Activated T-helper 17 cell treated with anti-CD3 and anti-CD28 coated beads, Interleukin-2, amount 50 U/mL, for 72 hours (primary cell): ENCODE measurements around the gene MARCHF3. TPM values are rescaled to one million over a fixed set of nuclear protein-coding genes. Genes with fewer than 3 reads are reported as not detected.
"Not testable (repeated sequence)": the region's sequence is repeated elsewhere in the genome, so short reads cannot be mapped to it uniquely, and the experiment has no call there.

Experiments
- ATAC-seq: fragments of 150-1000 bp; cut with Tn5 transposase; replicated peaks from 2 replicates; pipeline ENCODE4 v1.10.0; 2021; ENCODE audit warnings: mild to moderate bottlenecking, moderate library complexity
- H3K27ac Mint-ChIP-seq: one replicate; pipeline ENCODE4 v1.8.0; 2022; ENCODE audit warnings: mixed read lengths
- H3K27me3 Mint-ChIP-seq: one replicate; pipeline ENCODE4 v1.8.0; 2022; ENCODE audit warnings: mixed read lengths
- H3K36me3 Mint-ChIP-seq: one replicate; pipeline ENCODE4 v1.8.0; 2022; ENCODE audit warnings: low read depth, mild to moderate bottlenecking, mixed read lengths
- H3K4me1 Mint-ChIP-seq: one replicate; pipeline ENCODE4 v1.8.0; 2022; ENCODE audit warnings: mixed read lengths
- H3K4me3 Mint-ChIP-seq: one replicate; pipeline ENCODE4 v1.8.0; 2022; ENCODE audit warnings: mild to moderate bottlenecking, mixed read lengths
- H3K9me3 Mint-ChIP-seq: one replicate; pipeline ENCODE4 v1.8.0; 2022; ENCODE audit warnings: mixed read lengths
- total RNA-seq, 2 donors: library from RNA; stranded (reverse); gene quantifications; one replicate each; pipeline ENCODE4 v1.2.3, GENCODE V29; 2022

Gene MARCHF3
- total RNA-seq, 2 donors from 2014 or later = 2.3 to 2.9 TPM

DNA sequence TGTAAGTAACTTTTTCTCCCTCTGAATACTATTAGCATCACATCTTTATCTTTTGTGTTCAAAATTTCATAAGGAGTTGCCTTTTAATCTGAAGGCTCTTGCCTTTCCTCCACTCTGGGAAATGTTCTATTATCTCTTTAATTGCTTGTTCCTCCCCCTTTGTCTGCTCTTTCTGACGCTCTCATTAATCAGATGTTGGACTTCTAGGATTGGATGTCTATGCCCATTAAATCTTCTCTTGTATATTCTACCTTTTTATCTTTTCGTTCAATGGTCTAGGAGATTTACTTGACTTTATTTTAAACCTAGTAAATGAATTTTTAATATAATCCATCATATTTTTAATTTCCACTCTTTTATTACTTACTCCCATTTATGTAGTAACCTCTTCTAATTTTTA lies 76.7 kb downstream of the MARCHF3 start:
- no peaks in the 10 kb centered on the region for H3K4me1 Mint-ChIP-seq
- H3K27ac Mint-ChIP-seq = no peak overlapping the region
- ATAC-seq = no peak
- H3K4me3 Mint-ChIP-seq = no peak overlapping the region
- no peaks in the 10 kb centered on the region for H3K27me3 Mint-ChIP-seq
- no peaks in the 10 kb centered on the region for H3K9me3 Mint-ChIP-seq
- no peaks in the 10 kb centered on the region for H3K36me3 Mint-ChIP-seq

DNA sequence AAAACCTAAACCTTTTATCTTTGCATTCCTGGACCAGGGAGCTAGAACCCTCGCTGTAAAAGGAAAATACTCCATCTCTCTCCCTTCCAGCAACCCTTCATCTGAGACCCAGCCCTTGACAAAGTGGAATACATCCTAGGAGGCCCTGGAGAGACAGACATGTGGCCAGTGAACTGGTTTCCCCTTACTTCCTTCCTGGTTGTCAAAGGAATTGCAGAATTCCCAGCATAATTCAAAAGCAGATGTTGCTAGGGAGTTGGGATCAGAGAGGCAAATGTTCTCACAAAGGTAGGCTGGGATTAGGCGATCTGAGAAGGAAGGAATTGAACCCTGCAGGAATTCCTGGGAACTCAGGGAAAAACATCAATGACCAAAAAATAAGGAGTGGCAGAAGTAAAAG lies 80.9 kb downstream of the MARCHF3 start:
- Mint-ChIP-seq H3K27ac (no peak overlapping the region), H3K36me3 (no peaks in the 10 kb centered on the region), H3K4me1 (no peaks in the 10 kb centered on the region), H3K4me3 (no peak overlapping the region), H3K27me3 (no peaks in the 10 kb centered on the region), H3K9me3 (no peaks in the 10 kb centered on the region)
- ATAC-seq = no peak

DNA sequence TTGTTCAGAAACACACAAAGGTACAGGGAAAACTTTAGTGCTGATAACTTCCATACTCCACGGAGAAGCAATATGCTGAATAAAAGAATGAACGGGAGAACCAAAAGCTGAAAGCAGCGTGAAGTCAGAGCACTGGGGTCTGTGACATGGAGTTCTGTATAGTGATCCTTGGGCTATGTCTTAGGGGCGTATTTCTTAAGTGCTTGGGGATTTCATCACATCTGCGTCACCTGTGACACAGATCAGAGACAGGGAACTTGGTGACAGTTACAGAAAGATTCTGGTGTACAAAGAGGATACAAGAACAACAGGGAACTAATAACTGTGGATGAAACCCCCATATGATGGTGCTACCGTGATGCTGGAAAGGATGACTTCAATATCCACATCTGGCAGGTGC lies 81.9 kb downstream of the MARCHF3 start:
- Mint-ChIP-seq H3K4me1 (no peaks in the 10 kb centered on the region), H3K27me3 (no peaks in the 10 kb centered on the region), H3K36me3 (no peaks in the 10 kb centered on the region), H3K4me3 (no peak overlapping the region), H3K9me3 (no peaks in the 10 kb centered on the region), H3K27ac (no peak overlapping the region)
- no peak for ATAC-seq

DNA sequence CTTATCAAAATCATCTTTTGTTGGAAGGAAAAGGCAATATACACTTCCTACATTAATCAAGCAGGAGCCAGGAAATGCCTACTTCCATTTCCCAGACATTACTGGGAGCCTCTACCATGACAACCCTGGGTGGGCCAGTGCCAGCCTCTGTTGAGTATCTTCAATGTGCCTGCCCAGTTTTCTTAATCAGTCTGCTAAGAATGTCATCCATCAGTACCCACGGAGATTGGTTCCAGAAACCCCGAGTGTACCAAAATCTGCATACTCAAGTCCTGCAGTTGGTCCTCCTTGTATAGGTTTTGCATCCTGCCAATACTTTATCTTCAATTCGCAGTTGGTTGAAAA lies 82.4 kb downstream of the MARCHF3 start:
- Mint-ChIP-seq H3K4me1 (no peaks in the 10 kb centered on the region), H3K9me3 (no peaks in the 10 kb centered on the region), H3K36me3 (no peaks in the 10 kb centered on the region), H3K27me3 (no peaks in the 10 kb centered on the region), H3K27ac (no peak overlapping the region), H3K4me3 (no peak overlapping the region)
- no peak for ATAC-seq

DNA sequence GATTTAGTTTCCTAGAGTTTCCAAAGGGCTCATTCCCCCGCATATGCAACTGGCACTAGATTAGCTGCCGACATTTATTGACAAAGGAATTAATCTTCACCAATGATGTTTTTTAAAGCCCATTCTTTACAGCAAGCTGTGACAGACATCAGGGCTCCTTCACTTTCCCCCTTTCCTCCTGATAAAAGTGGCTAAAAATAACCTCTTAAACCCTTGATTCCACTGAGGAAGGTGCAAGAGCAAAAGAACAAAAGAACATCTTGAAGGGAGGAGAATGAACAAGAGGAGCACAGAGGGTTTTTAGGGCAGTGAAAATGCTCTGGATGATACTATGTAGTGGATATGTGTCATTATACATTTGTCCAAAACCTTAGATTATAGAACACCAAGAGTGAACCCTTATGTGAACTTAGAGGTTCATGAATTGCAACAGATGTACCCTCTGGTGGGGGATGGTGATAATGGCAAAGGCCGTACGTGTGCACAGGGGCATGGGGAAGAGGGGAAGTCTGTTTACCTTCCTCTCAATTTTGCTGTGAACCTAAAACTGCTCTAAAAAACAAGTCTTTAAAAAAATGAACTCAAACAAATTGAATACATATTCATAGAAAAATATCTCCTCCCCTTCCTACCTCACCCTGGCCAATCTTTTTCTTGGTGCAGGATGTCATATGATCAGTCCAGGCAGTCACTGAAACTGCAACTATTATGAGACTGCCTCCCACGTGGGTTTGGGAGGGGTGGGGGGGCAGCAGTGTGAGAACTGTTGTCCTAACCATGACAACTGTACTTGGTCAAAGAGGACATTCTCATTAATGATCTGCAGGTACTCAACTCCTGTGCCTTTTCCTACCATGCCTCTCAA lies 83.0 kb downstream of the MARCHF3 start:
- H3K4me3 Mint-ChIP-seq = no peak overlapping the region
- H3K9me3 Mint-ChIP-seq = no peaks in the 10 kb centered on the region
- H3K36me3 Mint-ChIP-seq = no peaks in the 10 kb centered on the region
- no peak for ATAC-seq
- H3K27me3 Mint-ChIP-seq = no peaks in the 10 kb centered on the region
- no peaks in the 10 kb centered on the region for H3K4me1 Mint-ChIP-seq
- H3K27ac Mint-ChIP-seq = no peak overlapping the region

DNA sequence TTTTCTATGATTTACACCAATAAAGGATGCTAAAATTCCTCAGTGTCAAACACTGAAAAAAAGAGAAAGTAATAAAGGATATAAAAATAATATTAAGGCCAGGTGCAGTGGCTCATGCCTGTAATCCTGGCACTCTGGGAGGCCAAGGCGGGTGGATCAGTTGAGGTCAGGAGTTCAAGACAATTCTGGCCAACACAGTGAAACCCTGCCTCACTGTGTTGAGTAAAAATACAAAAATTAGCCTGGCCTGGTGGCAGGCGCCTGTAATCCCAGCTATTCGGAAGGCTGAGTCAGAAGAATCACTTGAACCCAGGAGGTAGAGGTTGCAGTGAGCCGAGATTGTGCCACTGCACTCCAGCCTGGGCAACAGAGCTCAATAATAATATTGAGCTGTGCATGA lies 87.5 kb downstream of the MARCHF3 start:
- H3K27ac Mint-ChIP-seq, H3K4me1 Mint-ChIP-seq, H3K36me3 Mint-ChIP-seq, H3K27me3 Mint-ChIP-seq, H3K9me3 Mint-ChIP-seq, ATAC-seq, H3K4me3 Mint-ChIP-seq: not testable (repeated sequence)

DNA sequence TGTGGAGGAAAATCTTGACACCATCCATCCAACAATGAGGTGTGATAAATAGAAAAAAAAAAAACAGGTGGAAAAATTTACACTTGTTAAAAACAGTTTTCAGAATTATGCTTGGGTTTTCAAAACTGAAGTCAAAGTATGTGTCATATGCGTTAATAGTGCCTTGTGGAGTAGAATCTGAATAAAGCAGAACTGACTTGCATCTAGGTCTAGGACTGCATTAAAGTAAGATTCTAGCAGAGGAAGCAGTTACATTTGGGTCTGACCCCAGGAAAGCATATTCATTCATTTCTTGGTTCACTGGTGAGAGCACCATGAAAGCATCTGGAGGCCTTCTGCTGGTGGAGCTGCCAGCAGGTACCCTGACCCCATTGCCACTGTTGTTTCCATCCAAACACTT lies 89.0 kb downstream of the MARCHF3 start:
- no peak overlapping the region for H3K27ac Mint-ChIP-seq
- no peaks in the 10 kb centered on the region for H3K9me3 Mint-ChIP-seq
- H3K36me3 Mint-ChIP-seq = no peaks in the 10 kb centered on the region
- H3K27me3 Mint-ChIP-seq = no peaks in the 10 kb centered on the region
- no peak for ATAC-seq
- H3K4me1 Mint-ChIP-seq = no peaks in the 10 kb centered on the region
- H3K4me3 Mint-ChIP-seq = no peak overlapping the region

DNA sequence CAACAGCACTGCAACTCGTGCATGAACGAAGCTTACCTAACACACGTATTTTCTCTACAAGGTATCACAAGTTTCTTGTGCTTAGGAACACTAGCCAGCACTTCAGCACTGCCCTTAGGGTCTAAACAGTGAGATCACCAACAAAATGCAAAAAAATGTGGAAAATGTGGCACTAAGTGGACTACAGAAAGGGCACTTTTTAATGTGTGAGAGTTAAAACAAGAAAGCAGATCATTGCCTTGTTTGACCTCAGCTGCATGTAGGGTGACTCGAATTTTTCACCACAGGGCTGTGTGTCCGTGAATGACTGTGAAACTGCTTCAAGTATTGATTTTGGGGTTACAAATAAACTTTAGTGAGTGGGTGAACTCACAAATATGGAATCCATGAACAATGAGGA lies 90.5 kb downstream of the MARCHF3 start:
- Mint-ChIP-seq H3K27ac (no peak overlapping the region), H3K4me3 (no peak overlapping the region), H3K4me1 (no peaks in the 10 kb centered on the region), H3K9me3 (no peaks in the 10 kb centered on the region), H3K27me3 (no peaks in the 10 kb centered on the region), H3K36me3 (no peaks in the 10 kb centered on the region)
- ATAC-seq = no peak

DNA sequence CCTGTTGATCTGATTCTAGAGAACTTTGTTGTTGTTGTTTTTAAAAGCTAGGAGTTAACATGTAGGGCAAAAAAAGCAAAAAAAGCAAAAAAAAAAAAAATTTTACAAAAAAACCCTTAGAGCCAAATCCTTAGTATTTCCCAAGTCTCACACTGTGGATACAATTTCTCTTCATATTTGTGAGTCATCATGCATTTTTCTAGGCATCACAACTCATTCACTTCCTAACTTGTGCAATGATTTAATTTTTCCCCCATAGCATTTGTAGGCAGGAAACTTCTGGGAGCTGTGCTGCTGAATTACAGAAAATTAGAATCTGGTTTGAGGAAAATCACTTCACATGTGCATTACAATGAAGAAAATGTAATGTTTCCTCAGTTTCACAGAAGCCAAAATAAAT lies 91.9 kb downstream of the MARCHF3 start:
- Mint-ChIP-seq H3K9me3 (no peaks in the 10 kb centered on the region), H3K4me3 (no peak overlapping the region), H3K36me3 (no peaks in the 10 kb centered on the region), H3K27ac (no peak overlapping the region), H3K27me3 (no peaks in the 10 kb centered on the region), H3K4me1 (no peaks in the 10 kb centered on the region)
- no peak for ATAC-seq

DNA sequence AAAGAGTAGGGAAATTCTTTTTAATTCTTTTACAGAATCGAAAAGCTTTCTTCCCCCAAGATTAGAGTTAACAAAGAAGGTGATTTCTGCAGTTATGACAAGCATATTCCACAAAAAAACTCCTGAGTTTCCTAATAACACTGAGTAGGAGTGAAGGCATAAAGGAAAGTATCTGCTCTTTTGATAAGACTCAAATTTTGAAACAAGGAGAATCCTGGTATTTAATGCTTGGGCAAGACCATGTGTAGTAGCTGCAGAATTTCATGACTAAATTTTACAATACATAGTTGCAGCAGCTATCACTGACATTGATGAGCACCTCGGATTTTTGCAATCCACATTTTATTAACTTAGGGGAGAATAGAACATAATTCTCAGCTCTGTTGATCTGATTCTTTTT lies 92.6 kb downstream of the MARCHF3 start:
- no peaks in the 10 kb centered on the region for H3K4me1 Mint-ChIP-seq
- H3K4me3 Mint-ChIP-seq = no peak overlapping the region
- ATAC-seq = no peak
- no peak overlapping the region for H3K27ac Mint-ChIP-seq
- H3K36me3 Mint-ChIP-seq = no peaks in the 10 kb centered on the region
- H3K9me3 Mint-ChIP-seq = no peaks in the 10 kb centered on the region
- no peaks in the 10 kb centered on the region for H3K27me3 Mint-ChIP-seq

DNA sequence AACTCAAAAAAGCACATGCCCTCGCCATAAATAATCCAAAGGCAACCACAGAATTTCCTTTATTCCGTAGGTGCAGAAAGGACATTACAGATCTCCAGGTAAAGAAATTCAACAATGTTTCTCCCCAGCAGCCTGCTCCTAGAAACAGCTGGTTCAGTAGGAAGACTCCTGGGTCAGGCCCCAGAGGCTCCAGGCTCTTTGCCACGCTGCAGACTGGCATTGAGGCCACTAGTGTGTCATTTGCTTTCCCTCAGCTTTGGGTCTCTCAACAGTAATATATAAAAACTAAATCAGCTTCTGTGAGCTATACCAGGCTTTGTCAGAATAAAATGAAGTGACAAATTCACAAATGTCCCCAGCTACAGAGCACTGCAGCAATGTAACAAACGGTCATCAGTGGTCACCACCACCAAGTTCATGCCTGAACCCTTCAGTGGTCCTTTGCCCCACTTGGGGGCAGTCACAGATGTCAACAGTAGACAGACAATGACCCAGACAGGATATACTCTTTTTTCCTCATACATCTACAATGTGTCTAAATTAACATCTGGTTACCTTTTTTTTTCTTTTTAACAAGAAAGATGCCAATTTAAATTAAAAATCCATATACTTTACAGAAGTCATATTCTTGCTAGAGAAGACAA lies 93.5 kb downstream of the MARCHF3 start:
- H3K36me3 Mint-ChIP-seq = no peaks in the 10 kb centered on the region
- no peaks in the 10 kb centered on the region for H3K4me1 Mint-ChIP-seq
- no peaks in the 10 kb centered on the region for H3K27me3 Mint-ChIP-seq
- ATAC-seq = no peak
- H3K9me3 Mint-ChIP-seq = no peaks in the 10 kb centered on the region
- H3K4me3 Mint-ChIP-seq = no peak overlapping the region
- no peak overlapping the region for H3K27ac Mint-ChIP-seq

DNA sequence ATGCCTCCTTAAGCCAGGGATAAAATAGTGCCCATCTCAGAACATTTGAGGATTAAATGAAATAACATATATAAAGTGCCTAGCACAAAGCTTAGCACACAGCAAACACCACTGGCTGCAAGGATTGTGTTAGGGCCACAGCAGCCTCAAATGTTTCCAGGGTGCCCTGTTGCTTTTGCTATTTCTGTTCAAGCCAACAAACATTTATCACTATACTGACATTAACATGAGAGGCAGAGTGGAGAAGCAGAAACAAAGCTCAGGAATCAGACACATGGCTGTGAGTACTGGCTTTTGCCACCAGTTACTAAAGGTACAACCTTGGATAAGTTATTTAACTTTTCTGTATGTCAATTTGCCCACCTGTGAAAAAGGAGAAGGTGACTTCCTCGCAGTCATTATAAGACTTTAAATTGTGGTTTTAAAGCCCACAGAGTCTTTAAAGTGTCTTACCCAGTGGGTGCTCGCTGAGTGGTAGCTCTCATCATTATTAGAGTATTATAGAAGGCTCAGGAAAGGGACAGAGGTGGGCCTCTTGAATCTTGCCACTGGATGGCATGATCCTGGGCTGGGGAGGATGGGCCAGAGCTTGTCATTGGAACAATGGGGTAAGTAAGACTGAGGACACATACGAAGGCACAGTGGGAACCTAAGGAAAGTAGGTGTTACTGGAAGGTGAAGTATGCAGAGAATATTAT lies 98.2 kb downstream of the MARCHF3 start:
- Mint-ChIP-seq H3K4me1 (no peaks in the 10 kb centered on the region), H3K36me3 (no peaks in the 10 kb centered on the region), H3K4me3 (no peak overlapping the region), H3K27me3 (no peaks in the 10 kb centered on the region), H3K27ac (no peak overlapping the region), H3K9me3 (no peaks in the 10 kb centered on the region)
- ATAC-seq = no peak

DNA sequence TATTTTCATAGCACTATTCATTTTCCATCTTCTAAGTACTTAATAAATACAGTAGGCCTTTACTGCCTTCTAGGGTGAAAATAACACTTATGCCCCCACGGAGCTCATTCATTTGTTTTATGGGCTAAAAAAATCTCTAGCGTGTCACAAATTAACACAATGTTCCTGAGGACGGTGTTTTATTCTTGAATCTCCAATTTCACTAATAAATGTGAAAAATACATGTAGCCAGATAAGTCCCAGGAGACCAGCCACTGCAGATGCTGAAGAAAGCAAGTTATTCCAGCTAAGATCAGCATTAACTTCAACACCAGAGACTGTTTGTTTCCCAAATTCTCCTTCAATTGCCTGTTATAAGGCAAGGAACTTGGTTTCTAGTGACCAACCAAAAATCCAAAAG lies 102.3 kb downstream of the MARCHF3 start:
- H3K27me3 Mint-ChIP-seq = no peaks in the 10 kb centered on the region
- no peaks in the 10 kb centered on the region for H3K4me1 Mint-ChIP-seq
- H3K9me3 Mint-ChIP-seq = no peaks in the 10 kb centered on the region
- no peak overlapping the region for H3K4me3 Mint-ChIP-seq
- H3K27ac Mint-ChIP-seq = no peak overlapping the region
- no peak for ATAC-seq
- no peaks in the 10 kb centered on the region for H3K36me3 Mint-ChIP-seq

DNA sequence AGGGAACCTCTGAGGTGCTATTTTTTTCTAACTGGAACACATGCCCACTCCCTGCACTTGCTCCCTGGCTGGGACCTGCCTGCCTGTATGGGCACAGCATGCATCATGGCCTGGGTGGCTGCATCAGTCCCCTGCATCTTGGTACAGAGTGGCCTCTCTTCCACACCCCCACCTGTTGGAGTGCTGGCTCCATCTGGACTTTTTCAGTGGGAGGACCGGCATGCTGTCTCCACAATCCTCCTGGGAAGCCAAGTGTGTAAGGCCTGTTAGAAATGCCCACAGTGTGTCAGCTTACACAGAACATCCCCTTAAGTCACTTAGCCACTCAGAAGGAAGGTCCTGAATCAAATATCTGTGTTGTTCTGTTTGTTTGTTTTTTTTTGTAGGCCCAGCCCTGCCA lies 102.9 kb downstream of the MARCHF3 start:
- Mint-ChIP-seq H3K9me3 (no peaks in the 10 kb centered on the region), H3K27ac (no peak overlapping the region), H3K4me3 (no peak overlapping the region), H3K4me1 (no peaks in the 10 kb centered on the region), H3K27me3 (no peaks in the 10 kb centered on the region), H3K36me3 (no peaks in the 10 kb centered on the region)
- ATAC-seq = no peak

DNA sequence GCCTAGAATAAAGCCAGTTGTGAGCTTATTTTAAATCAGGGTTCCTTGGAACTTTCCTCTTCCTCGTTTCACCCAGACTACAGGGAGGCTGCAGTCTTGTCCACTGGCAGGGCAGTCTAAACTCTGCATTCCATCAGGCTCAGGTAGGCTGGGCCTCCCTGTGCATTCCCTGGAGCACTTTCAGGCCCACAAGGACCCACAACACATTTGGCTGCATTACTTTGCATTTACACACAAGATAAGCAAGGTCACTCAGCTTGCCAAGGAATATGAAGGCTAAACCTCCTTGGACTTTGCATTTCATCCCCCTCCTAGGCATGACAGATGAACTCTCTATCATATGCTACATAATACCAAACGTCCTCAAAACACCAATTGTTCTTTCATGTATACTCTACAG lies 104.2 kb downstream of the MARCHF3 start:
- no peaks in the 10 kb centered on the region for H3K9me3 Mint-ChIP-seq
- H3K4me1 Mint-ChIP-seq = no peaks in the 10 kb centered on the region
- no peaks in the 10 kb centered on the region for H3K27me3 Mint-ChIP-seq

More for the DNA sequence above, 104.2 kb downstream of the MARCHF3 start:
- ATAC-seq = no peak
- H3K27ac Mint-ChIP-seq = no peak overlapping the region
- H3K36me3 Mint-ChIP-seq = no peaks in the 10 kb centered on the region
- H3K4me3 Mint-ChIP-seq = no peak overlapping the region
